ENCODE results near the gene AGBL3. TPM values are rescaled to one million over a fixed set of nuclear protein-coding genes. Genes with fewer than 3 reads are reported as not detected.

The AGBL3 gene
- 1.6 TPM for polyA plus RNA-seq (2013, experiment 1 of 2)
- polyA plus RNA-seq (2013, experiment 2 of 2) = 1.0 TPM

GRCh38 chr7:134986363-134987251 lies at the start of gene AGBL3:
AGBL3 (plus strand) TSS chr7:134986508; CDS start chr7:134987934, 1,426 bp downstream.
- H3K4me3 ChIP-seq (ENCODE audit: low read length) = peak within 1 kb of the TSS; percentile 84
- H3K27me3 ChIP-seq (ENCODE audit: insufficient read depth, low read length) = peaks cover 2% of the 10 kb centered on the region; the same call in 1 of the 2 replicates
- no peaks in the 10 kb centered on the region for H3K9me3 ChIP-seq (ENCODE audit: insufficient read depth, low read depth, low read length)
- peak within 1 kb of the TSS; percentile 89 for H3K9ac ChIP-seq (ENCODE audit: low read depth, low read length)
- H3K27ac ChIP-seq (ENCODE audit: low read depth, low read length) = peak within 1 kb of the TSS; percentile 82
- peaks cover 17% of the 10 kb centered on the region for H3K36me3 ChIP-seq (ENCODE audit: insufficient read depth, low read length)
- 0 out of 2 replicates have a peak, but pooled peaks cover 12% of the 10 kb centered on the region for H3K4me1 ChIP-seq (ENCODE audit: insufficient read depth, low read length)
- 2% methylated on average over 70 of the region's 70 CpGs for WGBS

DNA sequence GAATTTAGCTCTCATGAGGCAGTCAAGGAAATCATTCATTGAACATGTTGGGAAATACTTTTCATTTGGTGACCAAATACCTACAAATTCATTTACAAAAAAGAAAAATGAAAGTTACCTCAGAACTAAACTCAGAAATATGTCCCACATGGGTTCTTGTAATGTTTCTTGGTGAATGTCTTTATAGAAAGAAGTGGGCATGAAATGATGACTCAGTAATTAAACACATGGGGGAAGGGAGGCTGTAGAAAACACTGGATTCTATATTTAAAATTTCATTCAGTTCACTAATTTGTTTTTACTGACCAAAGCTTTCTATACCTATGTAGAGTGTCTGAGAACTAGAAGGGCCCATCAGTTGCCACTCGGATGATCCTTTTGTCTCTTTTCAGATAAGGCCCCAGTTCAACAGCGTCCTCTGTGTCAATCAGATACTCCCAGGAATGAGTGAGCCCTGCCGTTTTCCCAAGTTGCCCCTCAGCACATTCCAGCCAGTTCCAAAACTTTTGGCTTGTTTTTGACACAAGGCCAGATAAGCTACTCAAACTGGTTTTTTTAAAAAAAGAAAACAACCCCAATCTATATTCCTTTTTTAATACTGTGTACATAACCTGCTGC lies 49.3 kb upstream of the AGBL3 start:
- no peaks in the 10 kb centered on the region for H3K9me3 ChIP-seq (ENCODE audit: insufficient read depth, low read depth, low read length)
- H3K27me3 ChIP-seq (ENCODE audit: insufficient read depth, low read length) = no peaks in the 10 kb centered on the region
- no peak overlapping the region; the same call in 1 of the 2 replicates for H3K27ac ChIP-seq (ENCODE audit: low read depth, low read length)
- H3K36me3 ChIP-seq (ENCODE audit: insufficient read depth, low read length) = peaks cover 85% of the 10 kb centered on the region
- H3K4me3 ChIP-seq (ENCODE audit: low read length) = no peak overlapping the region
- WGBS = 81% methylated on average over 3 of the region's 3 CpGs
- H3K9ac ChIP-seq (ENCODE audit: low read depth, low read length) = no peak overlapping the region
- peaks cover 27% of the 10 kb centered on the region for H3K4me1 ChIP-seq (ENCODE audit: insufficient read depth, low read length)

DNA sequence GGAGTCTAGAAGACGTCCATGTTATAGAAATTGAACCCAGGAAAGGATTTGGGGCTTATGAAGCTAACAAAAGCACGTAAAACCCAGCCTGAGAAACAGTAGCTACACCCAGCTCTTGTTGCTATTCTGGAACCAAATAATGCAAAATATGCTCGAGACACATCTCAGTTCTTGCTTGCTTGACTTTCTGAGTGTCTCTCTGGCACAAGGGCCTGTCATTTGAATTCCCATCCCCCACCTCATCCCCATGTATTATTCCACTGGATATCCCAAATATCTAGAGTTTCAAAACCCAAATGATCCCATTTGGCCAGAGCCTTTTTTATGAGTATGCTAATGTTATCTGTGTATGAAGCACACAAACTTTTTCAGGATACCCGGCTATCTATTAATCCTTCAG lies 48.2 kb upstream of the AGBL3 start:
- H3K27me3 ChIP-seq (ENCODE audit: insufficient read depth, low read length) = no peaks in the 10 kb centered on the region
- no peak overlapping the region for H3K9ac ChIP-seq (ENCODE audit: low read depth, low read length)
- peaks cover 85% of the 10 kb centered on the region for H3K36me3 ChIP-seq (ENCODE audit: insufficient read depth, low read length)
- WGBS = 98% methylated on average over 4 of the region's 4 CpGs
- peaks cover 33% of the 10 kb centered on the region for H3K4me1 ChIP-seq (ENCODE audit: insufficient read depth, low read length)
- no peak overlapping the region for H3K4me3 ChIP-seq (ENCODE audit: low read length)
- H3K9me3 ChIP-seq (ENCODE audit: insufficient read depth, low read depth, low read length) = no peaks in the 10 kb centered on the region
- no peak overlapping the region for H3K27ac ChIP-seq (ENCODE audit: low read depth, low read length)

GRCh38 chr7:134939136-134939535 lies 47.2 kb upstream of the AGBL3 start:
- Histone ChIP-seq H3K9me3 (ENCODE audit: insufficient read depth, low read depth, low read length) (no peaks in the 10 kb centered on the region), H3K4me1 (ENCODE audit: insufficient read depth, low read length) (peaks cover 33% of the 10 kb centered on the region), H3K36me3 (ENCODE audit: insufficient read depth, low read length) (peaks cover 84% of the 10 kb centered on the region), H3K9ac (ENCODE audit: low read depth, low read length) (no peak overlapping the region), H3K27me3 (ENCODE audit: insufficient read depth, low read length) (no peaks in the 10 kb centered on the region), H3K4me3 (ENCODE audit: low read length) (no peak overlapping the region), H3K27ac (ENCODE audit: low read depth, low read length) (no peak overlapping the region)
- 92% methylated on average over 4 of the region's 4 CpGs for WGBS

GRCh38 chr7:134940729-134941128 lies 45.6 kb upstream of the AGBL3 start:
- no peaks in the 10 kb centered on the region for H3K9me3 ChIP-seq (ENCODE audit: insufficient read depth, low read depth, low read length)
- H3K27me3 ChIP-seq (ENCODE audit: insufficient read depth, low read length) = no peaks in the 10 kb centered on the region
- peaks cover 85% of the 10 kb centered on the region for H3K36me3 ChIP-seq (ENCODE audit: insufficient read depth, low read length)
- H3K9ac ChIP-seq (ENCODE audit: low read depth, low read length) = peak overlapping the region; percentile 19; the same call in 1 of the 2 replicates
- peak overlapping the region; percentile 49; the same call in 1 of the 2 replicates for H3K27ac ChIP-seq (ENCODE audit: low read depth, low read length)
- H3K4me1 ChIP-seq (ENCODE audit: insufficient read depth, low read length) = peaks cover 33% of the 10 kb centered on the region
- no peak overlapping the region for H3K4me3 ChIP-seq (ENCODE audit: low read length)

DNA sequence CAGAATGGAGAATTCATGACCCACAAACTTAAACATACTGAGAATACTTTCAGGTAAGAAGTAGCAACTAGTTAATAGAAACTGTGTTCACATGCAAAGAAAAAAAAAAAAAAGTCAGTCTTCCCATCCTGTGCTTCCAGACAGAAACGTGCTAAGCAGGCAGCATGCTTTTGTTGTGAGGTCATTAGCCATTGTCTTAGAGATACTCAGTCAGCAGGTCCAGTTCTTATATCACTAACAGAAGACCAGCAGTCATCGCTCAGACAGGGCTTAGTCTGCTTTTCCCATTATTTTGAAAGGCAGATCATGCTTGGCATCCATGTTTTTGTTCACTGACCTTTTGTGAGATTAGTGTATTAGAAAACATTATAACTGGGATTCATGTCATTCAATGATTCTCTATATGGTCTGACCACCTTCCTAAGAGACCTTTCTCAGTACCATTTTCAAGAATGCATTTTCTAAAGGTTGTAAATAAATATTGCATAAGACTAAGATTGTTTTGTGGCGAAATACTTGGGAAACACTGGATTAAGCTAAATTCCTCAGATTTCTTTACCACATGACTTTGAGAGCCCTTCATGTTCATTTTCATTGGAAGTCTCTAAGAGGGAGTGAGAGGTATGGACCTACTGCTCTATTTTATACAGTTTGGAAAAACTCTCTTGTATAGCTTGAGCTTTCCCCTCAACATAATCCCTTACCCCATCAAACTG lies 45.0 kb upstream of the AGBL3 start:
- Histone ChIP-seq H3K27ac (ENCODE audit: low read depth, low read length) (peak overlapping the region; percentile 8), H3K4me3 (ENCODE audit: low read length) (no peak overlapping the region), H3K4me1 (ENCODE audit: insufficient read depth, low read length) (peaks cover 33% of the 10 kb centered on the region), H3K36me3 (ENCODE audit: insufficient read depth, low read length) (peaks cover 85% of the 10 kb centered on the region), H3K9ac (ENCODE audit: low read depth, low read length) (peak overlapping the region; percentile 19; the same call in 1 of the 2 replicates), H3K9me3 (ENCODE audit: insufficient read depth, low read depth, low read length) (no peaks in the 10 kb centered on the region), H3K27me3 (ENCODE audit: insufficient read depth, low read length) (no peaks in the 10 kb centered on the region)
- 51% methylated on average over 2 of the region's 3 CpGs for WGBS

- peaks cover 84% of the 10 kb centered on the region for H3K36me3 ChIP-seq (ENCODE audit: insufficient read depth, low read length)
- H3K4me3 ChIP-seq (ENCODE audit: low read length) = no peak overlapping the region
- no peaks in the 10 kb centered on the region for H3K27me3 ChIP-seq (ENCODE audit: insufficient read depth, low read length)
- WGBS = 91% methylated on average over 5 of the region's 5 CpGs
- H3K9ac ChIP-seq (ENCODE audit: low read depth, low read length) = no peak overlapping the region
- H3K4me1 ChIP-seq (ENCODE audit: insufficient read depth, low read length) = peaks cover 29% of the 10 kb centered on the region
- no peaks in the 10 kb centered on the region for H3K9me3 ChIP-seq (ENCODE audit: insufficient read depth, low read depth, low read length)
- peak overlapping the region; percentile 8; the same call in 1 of the 2 replicates for H3K27ac ChIP-seq (ENCODE audit: low read depth, low read length)
These were observed 44.4 kb upstream of the AGBL3 start for GRCh38 chr7:134941952-134942351.

GRCh38 chr7:134942690-134943466 lies 43.4 kb upstream of the AGBL3 start:
- 92% methylated on average over 7 of the region's 9 CpGs for WGBS
- Histone ChIP-seq H3K9me3 (ENCODE audit: insufficient read depth, low read depth, low read length) (no peaks in the 10 kb centered on the region), H3K4me1 (ENCODE audit: insufficient read depth, low read length) (peaks cover 23% of the 10 kb centered on the region), H3K36me3 (ENCODE audit: insufficient read depth, low read length) (peaks cover 84% of the 10 kb centered on the region), H3K9ac (ENCODE audit: low read depth, low read length) (no peak overlapping the region), H3K4me3 (ENCODE audit: low read length) (no peak overlapping the region), H3K27ac (ENCODE audit: low read depth, low read length) (peak overlapping the region; percentile 35; the same call in 1 of the 2 replicates), H3K27me3 (ENCODE audit: insufficient read depth, low read length) (no peaks in the 10 kb centered on the region)

GRCh38 chr7:134943785-134944400 lies 42.4 kb upstream of the AGBL3 start:
- peaks cover 84% of the 10 kb centered on the region for H3K36me3 ChIP-seq (ENCODE audit: insufficient read depth, low read length)
- H3K4me1 ChIP-seq (ENCODE audit: insufficient read depth, low read length) = peaks cover 23% of the 10 kb centered on the region
- no peak overlapping the region for H3K9ac ChIP-seq (ENCODE audit: low read depth, low read length)
- whole genome bisulfite sequencing = 93% methylated on average over 2 of the region's 3 CpGs
- H3K9me3 ChIP-seq (ENCODE audit: insufficient read depth, low read depth, low read length) = no peaks in the 10 kb centered on the region
- no peak overlapping the region for H3K4me3 ChIP-seq (ENCODE audit: low read length)
- no peaks in the 10 kb centered on the region for H3K27me3 ChIP-seq (ENCODE audit: insufficient read depth, low read length)
- no peak overlapping the region for H3K27ac ChIP-seq (ENCODE audit: low read depth, low read length)

DNA sequence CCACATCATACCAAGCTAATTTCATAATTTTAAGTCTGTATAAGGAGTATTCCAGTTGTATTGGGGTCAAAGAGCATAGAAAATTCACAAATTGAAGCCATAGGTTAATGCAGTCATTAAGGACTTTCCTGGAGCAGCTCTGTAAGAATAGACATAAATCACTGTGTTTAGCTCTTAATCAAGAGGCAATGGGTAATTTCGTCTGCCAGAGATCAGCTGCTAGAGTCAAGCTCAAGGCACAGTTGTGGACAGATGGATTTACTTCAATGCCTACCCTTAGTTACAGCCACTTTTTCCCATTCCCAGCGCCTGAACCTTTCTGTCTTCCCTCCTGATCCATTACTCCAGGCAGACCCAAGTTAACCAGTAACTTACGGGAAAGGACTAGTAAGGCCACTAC lies 40.6 kb upstream of the AGBL3 start:
- H3K27ac ChIP-seq (ENCODE audit: low read depth, low read length) = no peak overlapping the region
- H3K27me3 ChIP-seq (ENCODE audit: insufficient read depth, low read length) = no peaks in the 10 kb centered on the region
- H3K4me1 ChIP-seq (ENCODE audit: insufficient read depth, low read length) = peaks cover 17% of the 10 kb centered on the region
- H3K36me3 ChIP-seq (ENCODE audit: insufficient read depth, low read length) = peaks cover 97% of the 10 kb centered on the region
- no peak overlapping the region for H3K4me3 ChIP-seq (ENCODE audit: low read length)
- WGBS = 93% methylated on average over 3 of the region's 3 CpGs
- H3K9ac ChIP-seq (ENCODE audit: low read depth, low read length) = no peak overlapping the region
- no peaks in the 10 kb centered on the region for H3K9me3 ChIP-seq (ENCODE audit: insufficient read depth, low read depth, low read length)
